OCI-LY3 (cell line): ENCODE results near the gene CCDC43.
"Not testable (repeated sequence)": the region's sequence is repeated elsewhere in the genome, so short reads cannot be mapped to it uniquely, and the experiment has no call there.

Source experiments
- H2AFZ ChIP-seq: fragments of 200-600, 300-600 bp; shearing (Covaris generic); 2 replicates; pipeline ENCODE4 v1.6.0; 2014; ENCODE audit warnings: antibody characterized with exemption, low read depth, low read length
- H3K27ac ChIP-seq: fragments of 200-600, 300-600 bp; sonication (generic); 2 replicates; pipeline ENCODE4 v1.5.1; 2014; ENCODE audit warnings: mild to moderate bottlenecking, low read length, moderate library complexity, mixed read lengths
- H3K27me3 ChIP-seq: fragments of 200-600, 300-600 bp; sonication (generic); 2 replicates; pipeline ENCODE4 v1.6.1; 2014; ENCODE audit warnings: low read depth, low read length, mixed read lengths
- H3K36me3 ChIP-seq: fragments of 200-600, 300-600 bp; sonication (generic); replicated peaks from 2 replicates; pipeline ENCODE3; 2014; ENCODE audit warnings: low read depth, low read length, mixed read lengths
- H3K4me1 ChIP-seq: fragments of 300-600, 200-600 bp; sonication (generic); 2 replicates; pipeline ENCODE4 v1.6.1; 2014; ENCODE audit warnings: low read length, mixed read lengths
- H3K4me2 ChIP-seq: fragments of 200-600, 300-600 bp; sonication (generic); 2 replicates; pipeline ENCODE4 v1.6.1; 2014; ENCODE audit warnings: low read length, mixed read lengths
- H3K4me3 ChIP-seq: fragments of 300-600, 200-600 bp; sonication (generic); 2 replicates; pipeline ENCODE4 v1.5.1; 2014; ENCODE audit warnings: antibody characterized with exemption, mild to moderate bottlenecking, low read length, moderate library complexity
- H3K79me2 ChIP-seq: fragments of 300-600, 200-600 bp; shearing (Covaris generic); 2 replicates; pipeline ENCODE4 v1.6.1; 2014; ENCODE audit warnings: mild to moderate bottlenecking, low read length, mixed read lengths
- H3K9ac ChIP-seq: fragments of 300-600, 200-600 bp; shearing (Covaris generic); 2 replicates; pipeline ENCODE4 v1.6.0; 2014; ENCODE audit warnings: mild to moderate bottlenecking, low read length, moderate library complexity
- H3K9me3 ChIP-seq: fragments of 200-600, 300-600 bp; shearing (Covaris generic); 2 replicates; pipeline ENCODE4 v1.6.1; 2014; ENCODE audit warnings: low read length, mixed read lengths; ENCODE audit not compliant: insufficient read depth
- H4K20me1 ChIP-seq: fragments of 200-600, 300-600 bp; sonication (generic); 2 replicates; pipeline ENCODE4 v1.6.1; 2016; ENCODE audit warnings: low read length, mixed read lengths; ENCODE audit not compliant: insufficient read depth
- CTCF ChIP-seq: fragments of 200-600, 300-600 bp; sonication (generic); IDR thresholded peaks from 2 replicates; pipeline ENCODE4 v1.5.1; 2014; ENCODE audit warnings: antibody characterized with exemption, low read length, low read depth
- EZH2phosphoT487 ChIP-seq: fragments of 200-600 bp; shearing (Covaris generic); IDR thresholded peaks from 2 replicates; pipeline ENCODE4 v1.6.1; 2018; ENCODE audit warnings: antibody characterized with exemption, mixed run types, low read depth

Gene CCDC43

GRCh38 chr17:44708401-44709263 lies 19.1 kb upstream of the CCDC43 start, which contains the start of gene DBF4B:
Gene DBF4B (plus strand): TSS chr17:44708665. CDS start chr17:44708821, 156 bp downstream.
- Histone ChIP-seq H3K27me3 (no peaks in the 10 kb centered on the region), H4K20me1 (no peaks in the 10 kb centered on the region), H3K36me3 (no peaks in the 10 kb centered on the region), H2AFZ (peak within 1 kb of the TSS; percentile 96), H3K79me2 (peaks cover 22% of the 10 kb centered on the region), H3K4me1 (peaks cover 12% of the 10 kb centered on the region), H3K9ac (peak within 1 kb of the TSS; percentile 86), H3K27ac (peak within 1 kb of the TSS; percentile 78), H3K4me2 (peak within 1 kb of the TSS; percentile 80), H3K4me3 (peak within 1 kb of the TSS; percentile 87), H3K9me3 (no peaks in the 10 kb centered on the region)
- TF ChIP-seq EZH2phosphoT487 (no peak), CTCF (no peak)

DNA sequence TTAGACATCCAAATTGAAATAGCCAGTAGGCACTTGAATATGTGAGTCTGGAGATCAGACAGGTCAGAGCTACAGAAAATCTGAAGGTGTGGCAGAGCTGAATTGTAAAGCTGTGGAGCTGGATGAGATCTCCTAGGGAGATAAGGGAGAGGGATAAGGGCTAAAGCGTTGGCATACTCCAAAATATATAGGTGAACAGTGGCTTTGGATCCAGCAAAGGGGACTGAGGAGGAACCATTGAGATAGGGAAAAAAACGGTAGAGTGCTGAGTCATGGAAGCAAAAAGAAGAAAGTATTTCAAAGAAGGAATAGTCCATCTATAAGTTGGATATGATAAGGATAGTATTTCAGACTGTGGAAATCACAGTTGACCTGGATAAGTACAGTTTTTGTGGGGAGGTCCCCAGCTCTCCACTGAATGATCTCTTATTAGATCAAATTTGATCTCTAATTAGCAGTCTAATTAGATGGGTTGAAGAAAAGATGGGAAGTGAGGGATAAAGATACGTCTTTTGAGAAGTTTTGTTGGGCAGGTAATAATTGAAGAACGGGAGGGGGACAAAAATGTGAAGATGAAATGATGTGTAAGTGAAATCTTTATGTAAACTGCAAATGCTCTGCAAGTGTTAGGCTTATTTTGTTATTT lies 18.3 kb upstream of the CCDC43 start:
- Histone ChIP-seq H3K79me2 (peaks cover 22% of the 10 kb centered on the region), H3K4me1 (peaks cover 12% of the 10 kb centered on the region), H3K36me3 (no peaks in the 10 kb centered on the region), H3K27ac (peak overlapping the region; percentile 78), H2AFZ (peak overlapping the region; percentile 96), H4K20me1 (no peaks in the 10 kb centered on the region), H3K4me3 (peak overlapping the region; percentile 87), H3K9me3 (no peaks in the 10 kb centered on the region), H3K27me3 (no peaks in the 10 kb centered on the region), H3K4me2 (peak overlapping the region; percentile 80), H3K9ac (peak overlapping the region; percentile 86)
- no peak for TF ChIP-seq CTCF
- no peak for TF ChIP-seq EZH2phosphoT487

DNA sequence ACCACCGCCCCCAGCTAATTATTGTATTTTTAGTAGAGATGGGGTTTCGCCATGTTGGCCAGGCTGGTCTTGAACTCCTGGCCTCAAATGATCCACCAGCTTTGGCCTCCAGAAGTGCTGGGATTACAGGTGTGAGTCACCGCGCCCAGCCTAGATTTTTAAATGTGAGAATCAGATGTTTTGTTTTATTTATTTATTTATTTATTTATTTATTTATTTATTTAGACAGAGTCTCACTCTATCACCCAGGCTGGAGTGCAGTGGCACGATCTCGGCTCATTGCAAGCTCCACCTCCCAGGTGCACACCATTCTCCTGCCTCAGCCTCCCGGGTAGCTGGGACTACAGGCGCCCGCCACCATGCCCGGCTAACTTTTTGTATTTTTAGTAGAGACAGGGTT lies 10.7 kb upstream of the CCDC43 start:
- not testable (repeated sequence) for H3K9ac ChIP-seq, H3K27ac ChIP-seq, H3K27me3 ChIP-seq, H3K4me1 ChIP-seq, H3K9me3 ChIP-seq, H3K4me3 ChIP-seq, H4K20me1 ChIP-seq, H3K79me2 ChIP-seq, H3K4me2 ChIP-seq, H3K36me3 ChIP-seq, H2AFZ ChIP-seq

- no peaks in the 10 kb centered on the region for H3K36me3 ChIP-seq
- H3K4me2 ChIP-seq, result no peak overlapping the region
- TF ChIP-seq EZH2phosphoT487 (no peak), CTCF (no peak)
- no peak overlapping the region for H2AFZ ChIP-seq
- peaks cover 9% of the 10 kb centered on the region for H3K4me1 ChIP-seq
- H3K4me3 ChIP-seq, result no peak overlapping the region
- peaks cover 18% of the 10 kb centered on the region for H3K79me2 ChIP-seq
- H3K27ac ChIP-seq, result no peak overlapping the region
- H3K9me3 ChIP-seq, result no peaks in the 10 kb centered on the region
- no peaks in the 10 kb centered on the region for H4K20me1 ChIP-seq
- no peaks in the 10 kb centered on the region for H3K27me3 ChIP-seq
- no peak overlapping the region for H3K9ac ChIP-seq
Measured at GRCh38 chr17:44693609-44694008, 4.0 kb upstream of the CCDC43 start.
